ENCODE results near the gene GABRB3. TPM values are rescaled to one million over a fixed set of nuclear protein-coding genes. Genes with fewer than 3 reads are reported as not detected.

GABRB3 gene
- under 1 TPM; 0.08 to 0.45 TPM for polyA plus RNA-seq

- H3K27ac ChIP-seq (ENCODE audit: low read depth in 2 of 2, low read length in 1 of 2): no peak within 1 kb of the TSS
- H3K9me3 ChIP-seq (ENCODE audit: control insufficient read depth in 2 of 2, insufficient read depth in 1 of 2, low read depth in 1 of 2, low read length in 1 of 2): peaks cover 0 to 3% of the 10 kb centered on the region in 2 donors
- H3K27me3 ChIP-seq (ENCODE audit: control insufficient read depth in 1 of 2, insufficient read depth in 2 of 2, low read length in 2 of 2): peaks cover 0 to 8% of the 10 kb centered on the region in 2 donors
- no peaks in the 10 kb centered on the region for H3K36me3 ChIP-seq (ENCODE audit: control insufficient read depth in 2 of 2, insufficient read depth in 2 of 2, low read length in 1 of 2)
- H3K4me1 ChIP-seq (ENCODE audit: control insufficient read depth in 2 of 2, insufficient read depth in 2 of 2, low read length in 1 of 2): no peaks in the 10 kb centered on the region
- WGBS, 2 donors: 6 to 8% methylated on average over 82 to 112 of the region's 112 CpGs
- peak within 1 kb of the TSS; percentile 35 to 55 for H3K4me3 ChIP-seq (ENCODE audit: low read depth in 1 of 2, low read length in 2 of 2)
Observed at GRCh38 chr15:26772154-26773066, at the start of gene GABRB3. Gene GABRB3, minus strand, starts transcription at chr15:26773066.

GRCh38 chr15:26807517-26808427 lies 34.9 kb upstream of the GABRB3 start:
- Histone ChIP-seq H3K4me3 (ENCODE audit: low read depth in 1 of 2, low read length in 2 of 2) (no peak overlapping the region), H3K4me1 (ENCODE audit: control insufficient read depth in 2 of 2, insufficient read depth in 2 of 2, low read length in 1 of 2) (no peaks in the 10 kb centered on the region), H3K27me3 (ENCODE audit: control insufficient read depth in 1 of 2, insufficient read depth in 2 of 2, low read length in 2 of 2) (no peaks in the 10 kb centered on the region), H3K36me3 (ENCODE audit: control insufficient read depth in 2 of 2, insufficient read depth in 2 of 2, low read length in 1 of 2) (no peaks in the 10 kb centered on the region), H3K9me3 (ENCODE audit: control insufficient read depth in 2 of 2, insufficient read depth in 1 of 2, low read depth in 1 of 2, low read length in 1 of 2) (peaks cover 0 to 10% of the 10 kb centered on the region in 2 donors), H3K27ac (ENCODE audit: low read depth in 2 of 2, low read length in 1 of 2) (no peak overlapping the region)
- 55 to 62% methylated on average over 15 of the region's 15 CpGs for WGBS, 2 donors

- Histone ChIP-seq H3K4me1 (ENCODE audit: control insufficient read depth in 2 of 2, insufficient read depth in 2 of 2, low read length in 1 of 2) (no peaks in the 10 kb centered on the region), H3K27me3 (ENCODE audit: control insufficient read depth in 1 of 2, insufficient read depth in 2 of 2, low read length in 2 of 2) (no peaks in the 10 kb centered on the region), H3K4me3 (ENCODE audit: low read depth in 1 of 2, low read length in 2 of 2) (no peak overlapping the region), H3K27ac (ENCODE audit: low read depth in 2 of 2, low read length in 1 of 2) (no peak overlapping the region), H3K36me3 (ENCODE audit: control insufficient read depth in 2 of 2, insufficient read depth in 2 of 2, low read length in 1 of 2) (no peaks in the 10 kb centered on the region), H3K9me3 (ENCODE audit: control insufficient read depth in 2 of 2, insufficient read depth in 1 of 2, low read depth in 1 of 2, low read length in 1 of 2) (peaks cover 0 to 10% of the 10 kb centered on the region in 2 donors)
- 80 to 83% methylated on average over 5 of the region's 5 CpGs for WGBS, 2 donors
Observed at GRCh38 chr15:26806574-26806973, 33.7 kb upstream of the GABRB3 start.

- no peaks in the 10 kb centered on the region for H3K36me3 ChIP-seq (ENCODE audit: control insufficient read depth in 2 of 2, insufficient read depth in 2 of 2, low read length in 1 of 2)
- no peak overlapping the region for H3K27ac ChIP-seq (ENCODE audit: low read depth in 2 of 2, low read length in 1 of 2)
- H3K4me1 ChIP-seq (ENCODE audit: control insufficient read depth in 2 of 2, insufficient read depth in 2 of 2, low read length in 1 of 2): no peaks in the 10 kb centered on the region
- H3K9me3 ChIP-seq (ENCODE audit: control insufficient read depth in 2 of 2, insufficient read depth in 1 of 2, low read depth in 1 of 2, low read length in 1 of 2): peaks cover 0 to 10% of the 10 kb centered on the region in 2 donors
- no peak overlapping the region for H3K4me3 ChIP-seq (ENCODE audit: low read depth in 1 of 2, low read length in 2 of 2)
- WGBS, 2 donors: 48 to 62% methylated on average over 4 of the region's 4 CpGs
- H3K27me3 ChIP-seq (ENCODE audit: control insufficient read depth in 1 of 2, insufficient read depth in 2 of 2, low read length in 2 of 2): no peaks in the 10 kb centered on the region
Observed at GRCh38 chr15:26806151-26806550, 33.3 kb upstream of the GABRB3 start.

GRCh38 chr15:26805470-26805869 lies 32.6 kb upstream of the GABRB3 start:
- H3K4me1 ChIP-seq (ENCODE audit: control insufficient read depth in 2 of 2, insufficient read depth in 2 of 2, low read length in 1 of 2): no peaks in the 10 kb centered on the region
- no peaks in the 10 kb centered on the region for H3K27me3 ChIP-seq (ENCODE audit: control insufficient read depth in 1 of 2, insufficient read depth in 2 of 2, low read length in 2 of 2)
- WGBS, 2 donors: 61 to 73% methylated on average over 5 of the region's 5 CpGs
- peaks cover 0 to 10% of the 10 kb centered on the region in 2 donors for H3K9me3 ChIP-seq (ENCODE audit: control insufficient read depth in 2 of 2, insufficient read depth in 1 of 2, low read depth in 1 of 2, low read length in 1 of 2)
- no peaks in the 10 kb centered on the region for H3K36me3 ChIP-seq (ENCODE audit: control insufficient read depth in 2 of 2, insufficient read depth in 2 of 2, low read length in 1 of 2)
- H3K27ac ChIP-seq (ENCODE audit: low read depth in 2 of 2, low read length in 1 of 2): no peak overlapping the region
- no peak overlapping the region for H3K4me3 ChIP-seq (ENCODE audit: low read depth in 1 of 2, low read length in 2 of 2)

GRCh38 chr15:26804063-26804804 lies 31.4 kb upstream of the GABRB3 start:
- Histone ChIP-seq H3K9me3 (ENCODE audit: control insufficient read depth in 2 of 2, insufficient read depth in 1 of 2, low read depth in 1 of 2, low read length in 1 of 2) (peaks cover 0 to 10% of the 10 kb centered on the region in 2 donors), H3K4me3 (ENCODE audit: low read depth in 1 of 2, low read length in 2 of 2) (no peak overlapping the region), H3K27ac (ENCODE audit: low read depth in 2 of 2, low read length in 1 of 2) (no peak overlapping the region), H3K27me3 (ENCODE audit: control insufficient read depth in 1 of 2, insufficient read depth in 2 of 2, low read length in 2 of 2) (no peaks in the 10 kb centered on the region), H3K36me3 (ENCODE audit: control insufficient read depth in 2 of 2, insufficient read depth in 2 of 2, low read length in 1 of 2) (no peaks in the 10 kb centered on the region), H3K4me1 (ENCODE audit: control insufficient read depth in 2 of 2, insufficient read depth in 2 of 2, low read length in 1 of 2) (no peaks in the 10 kb centered on the region)
- WGBS, 2 donors: 56 to 59% methylated on average over 11 of the region's 11 CpGs

- no peak overlapping the region for H3K4me3 ChIP-seq (ENCODE audit: low read depth in 1 of 2, low read length in 2 of 2)
- H3K36me3 ChIP-seq (ENCODE audit: control insufficient read depth in 2 of 2, insufficient read depth in 2 of 2, low read length in 1 of 2): no peaks in the 10 kb centered on the region
- no peaks in the 10 kb centered on the region for H3K4me1 ChIP-seq (ENCODE audit: control insufficient read depth in 2 of 2, insufficient read depth in 2 of 2, low read length in 1 of 2)
- WGBS, 2 donors: 82 to 86% methylated on average over 8 of the region's 8 CpGs
- peaks cover 0 to 3% of the 10 kb centered on the region in 2 donors for H3K9me3 ChIP-seq (ENCODE audit: control insufficient read depth in 2 of 2, insufficient read depth in 1 of 2, low read depth in 1 of 2, low read length in 1 of 2)
- H3K27me3 ChIP-seq (ENCODE audit: control insufficient read depth in 1 of 2, insufficient read depth in 2 of 2, low read length in 2 of 2): no peaks in the 10 kb centered on the region
- no peak overlapping the region for H3K27ac ChIP-seq (ENCODE audit: low read depth in 2 of 2, low read length in 1 of 2)
Observed at GRCh38 chr15:26790118-26790517, 17.3 kb upstream of the GABRB3 start.

GRCh38 chr15:26781816-26782215 lies 8.9 kb upstream of the GABRB3 start:
- 70 to 74% methylated on average over 24 of the region's 24 CpGs for WGBS, 2 donors
- H3K27ac ChIP-seq (ENCODE audit: low read depth in 2 of 2, low read length in 1 of 2): no peak overlapping the region
- H3K4me3 ChIP-seq (ENCODE audit: low read depth in 1 of 2, low read length in 2 of 2): no peak overlapping the region
- no peaks in the 10 kb centered on the region for H3K36me3 ChIP-seq (ENCODE audit: control insufficient read depth in 2 of 2, insufficient read depth in 2 of 2, low read length in 1 of 2)
- no peaks in the 10 kb centered on the region for H3K27me3 ChIP-seq (ENCODE audit: control insufficient read depth in 1 of 2, insufficient read depth in 2 of 2, low read length in 2 of 2)
- no peaks in the 10 kb centered on the region for H3K4me1 ChIP-seq (ENCODE audit: control insufficient read depth in 2 of 2, insufficient read depth in 2 of 2, low read length in 1 of 2)
- no peaks in the 10 kb centered on the region for H3K9me3 ChIP-seq (ENCODE audit: control insufficient read depth in 2 of 2, insufficient read depth in 1 of 2, low read depth in 1 of 2, low read length in 1 of 2)

GRCh38 chr15:26773917-26774316 lies 1.1 kb upstream of the GABRB3 start:
- 7 to 13% methylated on average over 8 of the region's 8 CpGs for WGBS, 2 donors
- Histone ChIP-seq H3K4me3 (ENCODE audit: low read depth in 1 of 2, low read length in 2 of 2) (no peak overlapping the region), H3K9me3 (ENCODE audit: control insufficient read depth in 2 of 2, insufficient read depth in 1 of 2, low read depth in 1 of 2, low read length in 1 of 2) (peaks cover 0 to 3% of the 10 kb centered on the region in 2 donors), H3K36me3 (ENCODE audit: control insufficient read depth in 2 of 2, insufficient read depth in 2 of 2, low read length in 1 of 2) (no peaks in the 10 kb centered on the region), H3K27ac (ENCODE audit: low read depth in 2 of 2, low read length in 1 of 2) (no peak overlapping the region), H3K4me1 (ENCODE audit: control insufficient read depth in 2 of 2, insufficient read depth in 2 of 2, low read length in 1 of 2) (no peaks in the 10 kb centered on the region), H3K27me3 (ENCODE audit: control insufficient read depth in 1 of 2, insufficient read depth in 2 of 2, low read length in 2 of 2) (peaks cover 0 to 8% of the 10 kb centered on the region in 2 donors)
